HUDEP-2 (cell line): ENCODE data around the gene ZRANB1.

Experiments used
- DNase-seq, 76 experiments: peaks; one replicate each; lab custom pipeline; 2025; ENCODE audit not compliant: unreplicated experiment in 76 of 76; lab: John Stamatoyannopoulos, UW

Gene ZRANB1

GRCh38 chr10:125033146-125033924 lies 91.4 kb downstream of the ZRANB1 start:
- DNase-seq = no peak

- no peak for DNase-seq
Observed at GRCh38 chr10:125034675-125035074, 92.8 kb downstream of the ZRANB1 start.

- no peak for DNase-seq
Observed at GRCh38 chr10:125035136-125035535, 93.2 kb downstream of the ZRANB1 start.

GRCh38 chr10:125035588-125036295 lies 93.8 kb downstream of the ZRANB1 start:
- no peak for DNase-seq

GRCh38 chr10:125037145-125037877 lies 95.4 kb downstream of the ZRANB1 start:
- DNase-seq = no peak
